ENCODE measurements around the gene AGPS. TPM values are rescaled to one million over a fixed set of nuclear protein-coding genes. Genes with fewer than 3 reads are reported as not detected.

Gene AGPS
- total RNA-seq, 1 experiment from 2014 or later, result 69.9 TPM

DNA sequence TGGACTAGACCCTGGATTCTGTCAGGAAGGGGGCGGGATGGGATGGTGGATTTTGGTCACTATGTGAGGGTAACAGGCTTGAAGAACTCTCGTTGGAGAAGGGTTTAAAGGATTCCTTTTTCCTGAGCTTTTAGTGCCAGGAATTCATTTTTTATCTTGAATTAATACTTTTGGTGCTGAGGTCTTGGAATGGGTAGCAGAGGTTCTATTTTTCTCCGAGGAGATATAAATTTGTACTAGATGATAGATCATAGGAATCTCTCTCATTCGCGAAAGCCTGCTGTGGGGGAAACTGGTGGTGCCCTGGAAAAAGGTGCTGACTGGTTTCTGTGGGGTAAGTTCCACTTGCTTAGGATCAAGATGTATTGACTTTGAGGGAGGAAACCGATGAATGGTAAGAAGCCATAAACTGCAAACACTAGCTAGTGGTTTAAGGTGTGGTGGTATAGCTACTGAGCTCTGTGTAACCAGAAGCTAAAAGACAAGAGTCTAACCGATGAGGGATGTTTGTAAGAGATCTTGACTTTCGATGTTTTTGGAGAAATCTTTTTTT lies 706 bp downstream of the AGPS start:
- Mint-ChIP-seq H3K4me1 (ENCODE audit: low read depth, unreplicated experiment) (peaks cover 63% of the 10 kb centered on the region), H3K27ac (ENCODE audit: unreplicated experiment) (peak overlapping the region; percentile 91), H3K36me3 (ENCODE audit: insufficient read depth, unreplicated experiment) (peaks cover 49% of the 10 kb centered on the region), H3K27me3 (ENCODE audit: unreplicated experiment) (no peaks in the 10 kb centered on the region), H3K9me3 (ENCODE audit: low read depth, unreplicated experiment) (no peaks in the 10 kb centered on the region), H3K4me3 (ENCODE audit: low read depth, unreplicated experiment) (peak overlapping the region; percentile 94)
- CTCF ChIA-PET, result interaction anchor here (0.7 to 1.7 kb wide), 2 partner anchors 12 to 28 kb away, joined by 3 to 4 read pairs; no protein-coding TSS in a partner anchor
- TF ChIP-seq, protein P1, sequence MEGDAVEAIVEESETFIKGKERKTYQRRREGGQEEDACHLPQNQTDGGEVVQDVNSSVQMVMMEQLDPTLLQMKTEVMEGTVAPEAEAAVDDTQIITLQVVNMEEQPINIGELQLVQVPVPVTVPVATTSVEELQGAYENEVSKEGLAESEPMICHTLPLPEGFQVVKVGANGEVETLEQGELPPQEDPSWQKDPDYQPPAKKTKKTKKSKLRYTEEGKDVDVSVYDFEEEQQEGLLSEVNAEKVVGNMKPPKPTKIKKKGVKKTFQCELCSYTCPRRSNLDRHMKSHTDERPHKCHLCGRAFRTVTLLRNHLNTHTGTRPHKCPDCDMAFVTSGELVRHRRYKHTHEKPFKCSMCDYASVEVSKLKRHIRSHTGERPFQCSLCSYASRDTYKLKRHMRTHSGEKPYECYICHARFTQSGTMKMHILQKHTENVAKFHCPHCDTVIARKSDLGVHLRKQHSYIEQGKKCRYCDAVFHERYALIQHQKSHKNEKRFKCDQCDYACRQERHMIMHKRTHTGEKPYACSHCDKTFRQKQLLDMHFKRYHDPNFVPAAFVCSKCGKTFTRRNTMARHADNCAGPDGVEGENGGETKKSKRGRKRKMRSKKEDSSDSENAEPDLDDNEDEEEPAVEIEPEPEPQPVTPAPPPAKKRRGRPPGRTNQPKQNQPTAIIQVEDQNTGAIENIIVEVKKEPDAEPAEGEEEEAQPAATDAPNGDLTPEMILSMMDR (IDR thresholded peaks at IDR 0.05; ENCODE audit: unreplicated experiment), result no peak
- BruUV-seq (replicated peaks), result TSS peak; percentile 49
- DNase-seq, result peak; percentile 4
- intact Hi-C loops (cut with micrococcal nuclease; ENCODE audit: unreplicated experiment), result no loop called here

DNA sequence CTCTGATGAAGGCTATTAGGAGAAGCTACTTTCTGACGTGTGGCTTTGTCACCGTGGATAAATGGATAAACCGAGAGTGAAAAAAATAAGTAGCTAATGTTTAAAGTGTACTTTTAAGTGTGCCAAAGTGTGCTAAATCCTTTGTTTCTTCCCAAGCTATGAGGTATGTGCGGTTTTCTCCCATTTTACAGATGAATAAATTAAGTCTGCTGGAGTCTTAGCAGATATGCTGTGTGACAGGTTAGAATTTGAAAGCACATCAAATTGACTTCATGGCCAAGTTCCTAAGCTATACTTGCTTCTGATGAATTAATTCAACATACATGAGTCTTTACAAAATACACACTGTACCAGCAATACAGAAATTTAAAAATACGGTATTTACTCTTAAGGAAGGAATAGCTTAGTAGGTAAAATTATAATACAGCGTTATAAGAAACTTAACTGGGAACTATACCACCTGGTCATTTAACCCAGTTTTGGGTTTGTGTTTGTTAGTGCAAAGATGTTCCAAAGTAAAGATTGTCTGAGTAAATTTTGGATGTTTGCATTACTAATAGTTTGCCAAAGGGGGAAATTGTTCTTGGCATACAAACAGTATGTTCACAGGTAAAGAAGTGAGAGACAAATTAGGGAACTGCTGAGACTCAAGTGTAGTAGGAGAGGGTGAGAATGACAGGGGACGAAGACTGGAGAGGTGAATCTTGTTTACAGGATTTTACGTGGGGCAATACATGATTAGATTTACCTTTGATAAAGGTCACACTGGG lies 1.4 kb downstream of the AGPS start:
- no peak for DNase-seq
- peaks cover 70% of the 10 kb centered on the region for H3K4me1 Mint-ChIP-seq (ENCODE audit: low read depth, unreplicated experiment)
- intact Hi-C loops (cut with micrococcal nuclease; ENCODE audit: unreplicated experiment), result no loop called here
- BruUV-seq (replicated peaks), result no TSS peak
- CTCF ChIA-PET, result interaction anchor here (0.7 kb wide), 1 partner anchor 29 kb away, joined by 3 read pairs; no protein-coding TSS in a partner anchor
- no peaks in the 10 kb centered on the region for H3K9me3 Mint-ChIP-seq (ENCODE audit: low read depth, unreplicated experiment)
- TF ChIP-seq, protein P1 (IDR thresholded peaks at IDR 0.05; ENCODE audit: unreplicated experiment), result no peak
- peaks cover 49% of the 10 kb centered on the region for H3K36me3 Mint-ChIP-seq (ENCODE audit: insufficient read depth, unreplicated experiment)
- H3K27ac Mint-ChIP-seq (ENCODE audit: unreplicated experiment), result peak overlapping the region; percentile 91
- H3K27me3 Mint-ChIP-seq (ENCODE audit: unreplicated experiment), result no peaks in the 10 kb centered on the region
- peak overlapping the region; percentile 94 for H3K4me3 Mint-ChIP-seq (ENCODE audit: low read depth, unreplicated experiment)

DNA sequence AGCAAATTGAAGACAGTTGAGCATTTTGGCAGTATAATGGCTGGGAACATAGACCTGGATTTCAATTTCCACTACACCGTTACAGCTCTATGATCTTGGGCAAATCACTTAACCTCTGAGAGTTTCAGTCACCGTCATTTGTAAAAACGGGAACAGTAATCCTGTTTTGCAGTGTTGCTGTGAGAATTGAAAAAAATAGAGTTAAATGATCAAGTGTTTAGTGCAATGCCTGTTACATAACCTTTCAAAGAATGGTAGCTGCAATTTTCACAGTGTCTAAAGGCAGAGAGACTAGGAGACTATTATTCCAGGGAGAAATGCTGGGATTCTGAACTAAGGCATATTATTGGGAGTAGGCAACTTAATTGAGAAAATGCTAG lies 2.0 kb downstream of the AGPS start:
- no TSS peak for BruUV-seq (replicated peaks)
- no peak for DNase-seq
- peaks cover 46% of the 10 kb centered on the region for H3K36me3 Mint-ChIP-seq (ENCODE audit: insufficient read depth, unreplicated experiment)
- H3K27ac Mint-ChIP-seq (ENCODE audit: unreplicated experiment), result peak overlapping the region; percentile 8
- CTCF ChIA-PET, result no interaction called here
- intact Hi-C loops (cut with micrococcal nuclease; ENCODE audit: unreplicated experiment), result no loop called here
- H3K9me3 Mint-ChIP-seq (ENCODE audit: low read depth, unreplicated experiment), result no peaks in the 10 kb centered on the region
- H3K27me3 Mint-ChIP-seq (ENCODE audit: unreplicated experiment), result no peaks in the 10 kb centered on the region
- peaks cover 72% of the 10 kb centered on the region for H3K4me1 Mint-ChIP-seq (ENCODE audit: low read depth, unreplicated experiment)
- TF ChIP-seq, protein P1 (IDR thresholded peaks at IDR 0.05; ENCODE audit: unreplicated experiment), result no peak
- peak overlapping the region; percentile 94 for H3K4me3 Mint-ChIP-seq (ENCODE audit: low read depth, unreplicated experiment)

DNA sequence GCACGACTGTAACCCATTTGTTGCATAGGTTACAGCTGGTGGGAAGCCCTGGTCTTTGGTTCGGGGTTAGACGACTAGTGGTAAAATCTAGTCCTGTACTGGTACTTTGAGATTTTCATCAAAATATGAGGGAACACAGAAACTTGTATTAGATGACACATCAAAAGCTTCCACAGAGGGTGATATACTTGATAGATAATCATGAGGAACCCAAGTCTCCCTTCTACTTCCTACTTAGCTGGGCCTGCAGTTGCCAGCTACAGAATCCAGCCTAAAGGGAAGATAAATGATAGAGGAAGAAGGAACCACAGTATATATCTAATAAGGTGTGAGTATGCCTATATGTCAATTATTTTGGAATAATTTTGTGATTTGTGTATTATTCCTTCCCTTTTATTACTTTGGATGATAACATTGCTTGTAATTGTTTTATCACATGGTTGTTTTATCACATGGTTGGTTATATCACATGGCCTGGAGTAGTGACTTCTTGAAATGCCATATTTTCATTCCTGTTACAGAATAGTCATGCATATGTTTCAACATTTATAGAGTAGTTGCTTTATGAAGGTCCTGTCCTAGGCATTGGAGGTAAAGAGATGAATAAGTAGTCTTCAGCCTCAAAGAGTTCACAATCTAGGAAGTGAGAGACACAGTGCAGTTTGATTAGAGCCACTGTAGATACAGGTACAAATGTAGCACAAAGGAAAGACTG lies 2.9 kb downstream of the AGPS start:
- no peak overlapping the region for H3K27ac Mint-ChIP-seq (ENCODE audit: unreplicated experiment)
- CTCF ChIA-PET, result interaction anchor here (1.1 to 1.2 kb wide), 2 partner anchors 10 kb away, joined by 3 to 5 read pairs; no protein-coding TSS in a partner anchor
- DNase-seq, result no peak
- H3K9me3 Mint-ChIP-seq (ENCODE audit: low read depth, unreplicated experiment), result no peaks in the 10 kb centered on the region
- peaks cover 65% of the 10 kb centered on the region for H3K4me1 Mint-ChIP-seq (ENCODE audit: low read depth, unreplicated experiment)
- H3K27me3 Mint-ChIP-seq (ENCODE audit: unreplicated experiment), result no peaks in the 10 kb centered on the region
- no TSS peak for BruUV-seq (replicated peaks)
- intact Hi-C loops (cut with micrococcal nuclease; ENCODE audit: unreplicated experiment), result loop anchor here (5.0 kb wide), 4 partner anchors 58 to 228 kb away; no protein-coding TSS in a partner anchor
- H3K36me3 Mint-ChIP-seq (ENCODE audit: insufficient read depth, unreplicated experiment), result peaks cover 42% of the 10 kb centered on the region
- H3K4me3 Mint-ChIP-seq (ENCODE audit: low read depth, unreplicated experiment), result peak overlapping the region; percentile 18
- TF ChIP-seq, protein P1 (IDR thresholded peaks at IDR 0.05; ENCODE audit: unreplicated experiment), result no peak
